Inflammatory macrophage treated with lipopolysaccharide for 1 hour (primary cell): ENCODE measurements around the gene PGGHG.
"Not testable (repeated sequence)": the region's sequence is repeated elsewhere in the genome, so short reads cannot be mapped to it uniquely, and the experiment has no call there.

Experiments used
- DNase-seq, 2 donors: peaks; one replicate each; pipeline ENCODE4 v3.0.0-alpha.2; 2020 to 2022

PGGHG gene

DNA sequence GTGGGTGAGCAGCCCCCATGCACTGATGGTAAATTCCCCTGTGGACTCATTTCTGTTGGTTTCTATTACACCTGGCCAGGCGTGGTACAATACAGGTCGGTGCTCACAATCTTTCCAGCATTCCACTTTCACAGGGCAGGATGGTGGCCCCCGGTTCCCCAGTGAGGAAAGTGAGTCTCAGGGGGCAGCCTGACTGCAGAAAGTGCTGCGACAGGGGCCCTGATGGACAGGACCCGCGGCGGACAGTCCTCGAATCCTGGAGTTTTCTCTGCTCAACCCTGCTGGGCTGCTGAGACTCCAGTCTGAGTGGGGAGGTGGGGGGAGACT lies 3.1 kb upstream of the PGGHG start:
- DNase-seq: no peak

- DNase-seq: not testable (repeated sequence)
Measured at GRCh38 chr11:286977-287820, 1.7 kb upstream of the PGGHG start.

DNA sequence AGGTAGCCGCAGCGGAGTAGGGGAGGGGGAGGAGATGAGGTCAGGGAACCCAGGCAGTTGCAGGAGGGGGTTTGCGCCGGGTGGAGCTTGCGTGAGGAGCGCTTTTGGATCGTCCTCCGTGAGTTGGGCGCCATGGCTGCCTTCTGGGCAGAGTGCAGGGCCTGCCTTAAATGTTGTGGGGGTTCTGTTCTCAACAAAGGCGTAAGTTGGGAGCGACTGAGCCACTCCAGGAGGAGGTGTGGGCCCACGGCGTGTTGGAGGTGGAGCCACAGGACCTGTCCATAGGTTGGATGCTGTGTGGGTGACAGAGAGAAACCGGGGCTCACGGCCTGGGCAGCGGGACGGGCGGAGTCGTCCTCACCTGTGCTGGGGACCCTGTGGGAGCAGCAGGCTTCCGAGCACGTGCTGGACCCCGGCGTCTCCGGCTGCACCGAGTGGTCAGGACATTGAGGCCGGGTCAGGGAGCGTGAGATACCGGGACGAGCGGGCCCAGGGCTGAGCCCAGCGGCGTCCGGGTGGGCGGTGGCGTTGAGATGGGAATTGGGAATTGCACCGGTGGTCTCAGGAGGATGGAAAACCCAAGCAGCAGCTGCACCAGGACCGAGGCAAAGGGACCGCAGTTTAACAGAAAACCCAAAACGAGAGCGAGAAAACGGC lies 977 bp upstream of the PGGHG start:
- no peak for DNase-seq

GRCh38 chr11:289398-289711 lies 429 bp downstream of the PGGHG start:
- no peak for DNase-seq

DNA sequence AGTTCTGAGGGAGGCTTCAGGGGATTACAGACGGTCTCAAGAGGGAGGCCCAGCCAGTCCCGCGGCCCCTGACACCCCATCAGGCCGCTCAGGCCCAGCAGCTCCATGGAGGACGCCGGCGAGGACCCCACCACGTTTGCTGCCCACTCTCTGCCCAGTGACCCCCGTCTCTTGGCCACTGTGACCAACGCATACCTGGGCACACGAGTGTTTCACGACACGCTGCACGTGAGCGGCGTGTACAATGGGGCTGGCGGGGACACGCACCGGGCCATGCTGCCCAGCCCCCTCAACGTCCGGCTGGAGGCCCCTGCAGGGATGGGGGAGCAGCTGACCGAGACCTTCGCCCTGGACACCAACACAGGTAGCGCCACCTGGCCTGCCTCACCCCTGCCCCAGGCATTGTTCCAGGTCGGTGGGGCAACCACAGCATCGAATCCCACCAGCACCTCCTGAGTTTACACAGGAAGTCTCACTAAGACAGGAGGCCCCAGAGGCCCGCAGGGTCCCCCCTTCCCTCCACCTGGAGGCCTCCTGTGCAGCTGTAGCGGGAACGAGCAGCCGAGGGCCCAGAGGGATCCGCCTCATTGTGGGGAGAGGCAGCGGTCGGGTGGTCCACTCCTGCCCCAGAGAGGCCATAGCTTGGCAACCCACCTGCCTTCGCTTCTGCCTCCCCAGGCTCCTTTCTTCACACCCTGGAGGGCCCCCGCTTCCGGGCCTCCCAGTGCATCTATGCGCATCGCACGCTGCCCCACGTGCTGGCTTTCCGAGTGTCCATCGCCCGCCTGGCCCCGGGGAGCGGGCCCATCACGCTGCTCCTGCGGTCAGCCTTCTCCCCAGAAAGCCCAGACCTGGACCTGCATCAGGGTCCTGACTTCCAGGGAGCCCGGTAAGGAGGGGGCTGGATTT lies 1.0 kb downstream of the PGGHG start:
- DNase-seq: no peak

DNA sequence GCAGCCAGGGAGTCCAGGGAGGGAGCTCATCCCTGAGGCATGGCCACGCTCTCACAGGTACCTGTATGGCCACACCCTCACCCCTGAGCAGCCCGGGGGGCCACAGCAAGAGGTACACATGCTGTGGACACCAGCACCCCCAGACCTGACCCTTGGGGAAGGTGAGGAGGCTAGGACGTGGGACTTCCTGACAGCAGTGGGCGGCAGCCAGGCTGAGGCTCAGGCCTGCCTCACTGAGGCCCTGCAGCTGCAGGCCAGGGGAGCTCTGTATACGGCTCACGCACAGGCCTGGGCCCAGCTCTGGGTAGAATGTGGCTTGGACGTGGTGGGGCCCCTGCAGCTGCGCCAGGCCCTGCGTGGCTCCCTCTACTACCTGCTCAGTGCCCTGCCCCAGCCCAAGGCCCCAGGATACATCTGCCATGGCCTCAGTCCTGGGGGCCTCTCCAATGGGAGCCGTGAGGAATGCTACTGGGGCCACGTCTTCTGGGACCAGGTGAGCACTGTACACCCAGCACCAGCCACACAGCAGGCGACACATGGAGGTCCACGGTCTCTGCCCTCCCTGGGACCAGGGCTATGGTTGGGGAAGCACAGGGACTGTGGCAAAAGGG lies 1.8 kb downstream of the PGGHG start:
- DNase-seq: no peak

- no peak for DNase-seq
Measured at GRCh38 chr11:291281-292210, 2.6 kb downstream of the PGGHG start.

GRCh38 chr11:292211-293121 lies 3.5 kb downstream of the PGGHG start:
- no peak for DNase-seq

DNA sequence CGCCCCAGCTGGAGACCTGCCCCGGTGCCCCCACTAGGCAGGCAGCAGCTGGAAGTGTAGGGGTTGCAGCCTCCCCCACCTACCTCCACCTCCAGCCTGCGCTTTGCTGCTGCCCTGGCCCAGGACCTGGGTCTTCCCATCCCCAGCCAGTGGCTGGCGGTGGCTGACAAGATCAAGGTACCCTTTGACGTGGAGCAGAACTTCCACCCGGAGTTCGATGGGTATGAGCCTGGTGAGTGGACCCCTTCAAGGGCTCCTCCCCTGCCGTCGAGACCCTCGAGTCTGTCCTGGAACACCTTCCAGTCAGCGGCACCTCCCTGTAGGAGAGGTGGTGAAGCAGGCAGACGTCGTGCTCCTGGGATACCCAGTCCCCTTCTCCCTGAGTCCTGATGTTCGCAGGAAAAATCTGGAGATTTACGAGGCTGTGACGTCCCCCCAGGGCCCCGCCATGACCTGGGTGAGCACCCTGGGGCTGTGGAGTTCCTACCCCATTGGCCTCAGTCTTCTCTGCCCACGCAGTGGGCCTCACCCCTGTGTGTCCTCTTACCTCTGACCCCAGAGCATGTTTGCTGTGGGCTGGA lies 4.4 kb downstream of the PGGHG start:
- DNase-seq: no peak

GRCh38 chr11:293852-294661 lies 5.1 kb downstream of the PGGHG start:
- DNase-seq: no peak

- DNase-seq: no peak
Measured at GRCh38 chr11:294780-295179, 5.9 kb downstream of the PGGHG start.

- DNase-seq: no peak
Measured at GRCh38 chr11:295351-296170, 6.6 kb downstream of the PGGHG start.

- no peak for DNase-seq
Measured at GRCh38 chr11:296171-297050, 7.5 kb downstream of the PGGHG start.

DNA sequence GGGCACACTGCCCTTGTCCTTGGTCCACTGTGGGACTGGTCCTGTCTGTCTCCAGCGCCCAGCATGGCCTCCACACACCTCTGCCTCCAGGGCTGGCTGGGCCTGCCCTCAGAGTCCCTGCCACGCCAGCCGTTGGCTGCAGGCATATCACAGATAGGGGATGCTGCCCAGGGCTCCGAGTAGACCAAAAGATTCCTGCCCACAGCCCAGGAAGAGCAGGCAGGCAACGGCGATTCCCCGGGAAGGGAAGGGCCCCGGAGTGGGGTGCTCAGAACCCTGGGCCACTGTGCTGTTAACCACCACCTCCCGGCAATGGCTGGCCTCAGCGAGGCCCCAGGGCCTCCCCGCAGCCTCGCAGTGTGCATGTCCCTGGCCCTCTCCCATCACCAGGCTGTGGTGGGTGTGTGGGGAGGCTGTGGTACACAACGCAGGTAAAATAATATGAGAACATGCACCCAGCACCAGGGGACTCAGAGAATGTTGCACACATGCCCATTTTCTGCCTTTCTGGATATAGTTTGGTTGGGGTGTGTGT lies 8.2 kb downstream of the PGGHG start:
- DNase-seq: no peak

DNA sequence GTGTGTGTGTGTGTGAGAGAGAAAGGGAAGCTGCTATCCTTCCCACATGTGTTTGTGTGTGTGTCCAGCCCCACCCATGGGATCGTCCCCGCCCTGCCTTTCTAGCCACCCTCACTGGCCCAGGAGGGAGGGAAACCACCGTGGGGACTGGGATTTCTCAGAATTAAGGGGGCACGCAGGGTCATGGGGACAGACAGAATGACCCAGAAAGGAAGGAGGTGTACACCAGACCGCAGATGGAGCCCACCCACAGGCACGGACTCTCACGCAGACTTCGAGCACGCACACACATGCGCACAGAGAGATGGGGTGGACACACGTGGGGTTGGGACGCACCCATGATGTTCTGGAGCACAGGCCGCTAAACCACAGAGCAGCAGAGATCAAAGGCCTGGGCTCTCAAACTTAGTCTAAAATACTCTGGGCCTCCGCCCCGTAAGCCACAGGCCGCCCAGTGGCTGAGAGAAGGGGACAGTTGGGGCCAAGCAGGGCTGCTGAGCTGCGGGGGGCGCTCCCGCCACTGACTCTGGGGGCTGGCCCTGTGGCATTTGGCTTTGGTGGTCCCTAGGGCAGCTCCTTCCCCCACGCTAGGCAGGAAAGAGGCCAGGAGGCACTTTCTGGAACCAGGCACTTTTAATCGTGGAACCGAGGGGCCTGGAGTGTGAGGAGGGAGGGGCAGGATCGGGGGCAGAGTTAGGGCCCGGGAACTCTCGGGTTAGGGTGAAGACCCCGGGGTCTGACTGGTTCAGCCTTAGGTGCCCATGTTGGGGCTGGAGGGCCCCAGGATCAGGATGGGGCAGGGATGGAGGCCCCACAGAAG lies 8.9 kb downstream of the PGGHG start:
- peak in 1 of 2 donors; percentile 49 for DNase-seq

DNA sequence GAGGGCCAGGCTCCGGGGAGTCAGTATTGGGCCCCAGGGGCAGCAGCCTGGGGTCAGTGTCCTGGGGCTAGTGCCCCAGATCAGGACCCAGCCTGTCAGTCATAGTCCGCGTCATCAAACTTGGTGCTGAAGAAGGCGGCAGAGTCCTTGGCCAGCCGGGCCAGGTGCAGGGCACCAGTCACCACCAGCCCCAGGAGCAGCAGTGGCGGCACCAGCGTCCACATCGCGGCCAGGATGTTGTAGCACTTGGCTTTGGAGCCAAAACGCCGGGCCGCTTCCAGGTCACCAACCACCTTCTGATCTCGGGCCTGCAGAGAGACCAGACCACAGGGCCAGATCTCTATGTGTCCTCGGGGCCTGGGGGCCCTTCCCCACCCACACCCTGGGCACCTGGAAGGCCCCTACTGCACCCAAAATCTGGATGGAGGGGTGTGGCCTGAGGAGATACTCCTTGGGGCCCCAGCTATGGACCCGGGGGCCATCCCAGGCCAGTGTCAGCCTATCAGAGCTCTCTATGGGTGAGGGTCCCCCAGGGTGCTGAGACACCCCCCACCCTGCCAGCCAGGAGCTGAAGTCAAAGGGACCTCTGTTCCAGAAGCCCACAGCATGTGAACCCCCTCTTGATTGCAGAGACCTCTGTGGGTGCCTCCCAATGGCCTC lies 9.6 kb downstream of the PGGHG start:
- DNase-seq: no peak
